Mesenchymal stem cell (in vitro differentiated cells and primary cell): ENCODE results near the gene GBGT1.
A peak's percentile ranks its signal among the peaks of the same experiment; 100 is the strongest.

Source experiments
- DNase-seq: peaks from one replicate; pipeline ENCODE4 v3.0.0-alpha.2; 2013
- H2AFZ ChIP-seq: one replicate; pipeline ENCODE4 v1.6.1; 2013; ENCODE audit warnings: low read depth, mild to moderate bottlenecking, control low read depth, inconsistent platforms, low read length, moderate library complexity
- H2AK5ac ChIP-seq: 2 replicates; pipeline ENCODE4 v1.6.1; 2013; ENCODE audit warnings: low read length, moderate library complexity, mild to moderate bottlenecking, inconsistent platforms; ENCODE audit not compliant: severe bottlenecking
- H2BK120ac ChIP-seq: one replicate; pipeline ENCODE4 v1.6.1; 2013; ENCODE audit warnings: low read depth, mild to moderate bottlenecking, inconsistent platforms, low read length, moderate library complexity
- H2BK12ac ChIP-seq, 2 experiments: one replicate each; pipeline ENCODE4 v1.6.1; 2013; ENCODE audit warnings: inconsistent platforms in 2 of 2, low read length in 2 of 2, mild to moderate bottlenecking in 2 of 2, moderate library complexity in 2 of 2, control low read depth in 1 of 2
- H2BK15ac ChIP-seq: one replicate; pipeline ENCODE4 v1.6.1; 2013; ENCODE audit warnings: mild to moderate bottlenecking, low read depth, inconsistent platforms; ENCODE audit not compliant: poor library complexity, severe bottlenecking
- H2BK5ac ChIP-seq: 2 replicates; pipeline ENCODE4 v1.6.1; 2013; ENCODE audit warnings: low read depth, mild to moderate bottlenecking, low read length, control low read depth, inconsistent platforms; ENCODE audit not compliant: poor library complexity, severe bottlenecking
- H3K14ac ChIP-seq, 2 experiments: one replicate each; pipeline ENCODE4 v1.6.1; 2013; ENCODE audit warnings: inconsistent platforms in 2 of 2, low read length in 2 of 2, control low read depth in 1 of 2, mild to moderate bottlenecking in 1 of 2, moderate library complexity in 1 of 2
- H3K18ac ChIP-seq, 2 experiments: one replicate each; pipeline ENCODE4 v1.6.1; 2013; ENCODE audit warnings: inconsistent platforms in 2 of 2, low read length in 2 of 2, control low read depth in 1 of 2, low read depth in 1 of 2, mild to moderate bottlenecking in 1 of 2
- H3K23ac ChIP-seq, 2 experiments: one replicate each; pipeline ENCODE4 v1.6.1; 2013; ENCODE audit warnings: inconsistent platforms in 2 of 2, low read length in 2 of 2, mild to moderate bottlenecking in 2 of 2, moderate library complexity in 2 of 2, control low read depth in 1 of 2
- H3K27ac ChIP-seq: 2 replicates; pipeline ENCODE4 v1.5.1; 2013; ENCODE audit warnings: mild to moderate bottlenecking, moderate library complexity, low read length, control low read depth, inconsistent platforms; ENCODE audit not compliant: poor library complexity, severe bottlenecking
- H3K27me3 ChIP-seq, 2 experiments: 2 replicates each; pipeline versions ENCODE4 v1.6.1 to v1.7.0; 2013; ENCODE audit warnings: low read length in 2 of 2, mild to moderate bottlenecking in 2 of 2, moderate library complexity in 2 of 2, control low read depth in 1 of 2, inconsistent platforms in 1 of 2; ENCODE audit not compliant: control insufficient read depth in 1 of 2, insufficient read depth in 1 of 2
- H3K36me3 ChIP-seq, 2 experiments: 2 replicates each; pipeline versions ENCODE4 v1.6.1 to v1.7.0; 2013; ENCODE audit warnings: low read length in 2 of 2, control low read depth in 1 of 2, inconsistent platforms in 1 of 2, low read depth in 1 of 2, mild to moderate bottlenecking in 1 of 2; ENCODE audit not compliant: insufficient read depth in 2 of 2, control insufficient read depth in 1 of 2
- H3K4ac ChIP-seq, 2 experiments: one replicate each; pipeline ENCODE4 v1.6.1; 2013; ENCODE audit warnings: inconsistent platforms in 2 of 2, low read length in 2 of 2, mild to moderate bottlenecking in 2 of 2, moderate library complexity in 2 of 2, control low read depth in 1 of 2, low read depth in 1 of 2
- H3K4me1 ChIP-seq: 2 replicates; pipeline ENCODE4 v1.6.1; 2013; ENCODE audit warnings: low read depth, low read length, control low read depth; ENCODE audit not compliant: control insufficient read depth, insufficient read depth
- H3K4me2 ChIP-seq: 2 replicates; pipeline ENCODE4 v1.6.1; 2013; ENCODE audit warnings: low read length, mild to moderate bottlenecking, inconsistent platforms; ENCODE audit not compliant: poor library complexity, severe bottlenecking
- H3K4me3 ChIP-seq, 2 experiments: 2 replicates each; pipeline versions ENCODE4 v1.5.1 to v1.7.0; 2013; ENCODE audit warnings: low read length in 2 of 2, mild to moderate bottlenecking in 2 of 2, control low read depth in 1 of 2, low read depth in 1 of 2; ENCODE audit not compliant: insufficient read depth in 1 of 2
- H3K79me1 ChIP-seq: replicated peaks from 2 replicates; pipeline ENCODE4 v1.6.1; 2013; ENCODE audit warnings: mild to moderate bottlenecking, control low read depth, low read length, inconsistent platforms; ENCODE audit not compliant: poor library complexity, severe bottlenecking
- H3K9ac ChIP-seq: 2 replicates; pipeline ENCODE4 v1.7.0; 2013; ENCODE audit warnings: mild to moderate bottlenecking, low read length, moderate library complexity
- H3K9me3 ChIP-seq: 2 replicates; pipeline ENCODE4 v1.7.0; 2013; ENCODE audit warnings: mild to moderate bottlenecking, low read length; ENCODE audit not compliant: control insufficient read depth
- H4K8ac ChIP-seq: one replicate; pipeline ENCODE4 v1.6.1; 2013; ENCODE audit warnings: inconsistent platforms, mild to moderate bottlenecking, low read length, moderate library complexity
- H4K91ac ChIP-seq: one replicate; pipeline ENCODE4 v1.6.1; 2013; ENCODE audit warnings: mild to moderate bottlenecking, low read length, inconsistent platforms
- WGBS: methylation state at CpG from one replicate; pipeline ENCODE4 v1.1.7; 2013; ENCODE audit warnings: mixed read lengths; 5-methylcytosine and 5-hydroxymethylcytosine counted together

Gene GBGT1

GRCh38 chr9:133164191-133164590 is 477 bp upstream of the GBGT1 start:
- H2AFZ ChIP-seq = peak overlapping the region; percentile 90
- no peak overlapping the region for H2BK5ac ChIP-seq
- H3K27ac ChIP-seq = no peak overlapping the region
- H2AK5ac ChIP-seq = no peak overlapping the region
- peak overlapping the region; percentile 65 for H3K9ac ChIP-seq
- H2BK120ac ChIP-seq = no peak overlapping the region
- no peak overlapping the region for H3K14ac ChIP-seq
- peaks cover 0 to 38% of the 10 kb centered on the region in 2 experiments for H3K27me3 ChIP-seq
- peak overlapping the region; percentile 65 to 76 for H3K4me3 ChIP-seq
- H4K8ac ChIP-seq = peak overlapping the region; percentile 96
- peak overlapping the region in 1 of 2 experiments; percentile 86 for H3K18ac ChIP-seq
- H3K23ac ChIP-seq = no peak overlapping the region
- no peaks in the 10 kb centered on the region for H3K9me3 ChIP-seq
- WGBS = 77% methylated on average over 13 of the region's 13 CpGs
- H2BK15ac ChIP-seq = no peak overlapping the region
- DNase-seq = no peak
- H3K4me1 ChIP-seq = peaks cover 27% of the 10 kb centered on the region
- H3K36me3 ChIP-seq = no peaks in the 10 kb centered on the region
- peak overlapping the region; percentile 52 to 71 for H3K4ac ChIP-seq
- peaks cover 1% of the 10 kb centered on the region for H3K79me1 ChIP-seq
- peak overlapping the region; percentile 56 for H4K91ac ChIP-seq
- peak overlapping the region; percentile 93 for H3K4me2 ChIP-seq
- H2BK12ac ChIP-seq = no peak overlapping the region

GRCh38 chr9:133162861-133163503 is 732 bp downstream of the GBGT1 start:
- peak overlapping the region in 1 of 2 experiments; percentile 39 for H2BK12ac ChIP-seq
- peak overlapping the region; percentile 65 to 76 for H3K4me3 ChIP-seq
- H3K4ac ChIP-seq = peak overlapping the region; percentile 81 to 94
- peak overlapping the region; percentile 65 for H3K9ac ChIP-seq
- H3K4me1 ChIP-seq = peaks cover 26% of the 10 kb centered on the region
- H3K23ac ChIP-seq = peak overlapping the region in 1 of 2 experiments; percentile 18
- H3K9me3 ChIP-seq = no peaks in the 10 kb centered on the region
- DNase-seq = no peak
- peak overlapping the region; percentile 96 for H4K8ac ChIP-seq
- peak overlapping the region; percentile 93 for H3K4me2 ChIP-seq
- peak overlapping the region in 1 of 2 experiments; percentile 49 for H3K14ac ChIP-seq
- H4K91ac ChIP-seq = peak overlapping the region; percentile 93
- WGBS = 28% methylated on average over 47 of the region's 54 CpGs
- H3K27me3 ChIP-seq = peaks cover 0 to 32% of the 10 kb centered on the region in 2 experiments
- H2AFZ ChIP-seq = no peak overlapping the region
- peaks cover 1% of the 10 kb centered on the region for H3K79me1 ChIP-seq
- no peak overlapping the region for H2AK5ac ChIP-seq
- H2BK5ac ChIP-seq = no peak overlapping the region
- H3K36me3 ChIP-seq = no peaks in the 10 kb centered on the region
- H2BK120ac ChIP-seq = peak overlapping the region; percentile 83
- H3K27ac ChIP-seq = no peak overlapping the region
- peak overlapping the region; percentile 89 for H2BK15ac ChIP-seq
- H3K18ac ChIP-seq = peak overlapping the region; percentile 92 to 95

DNA sequence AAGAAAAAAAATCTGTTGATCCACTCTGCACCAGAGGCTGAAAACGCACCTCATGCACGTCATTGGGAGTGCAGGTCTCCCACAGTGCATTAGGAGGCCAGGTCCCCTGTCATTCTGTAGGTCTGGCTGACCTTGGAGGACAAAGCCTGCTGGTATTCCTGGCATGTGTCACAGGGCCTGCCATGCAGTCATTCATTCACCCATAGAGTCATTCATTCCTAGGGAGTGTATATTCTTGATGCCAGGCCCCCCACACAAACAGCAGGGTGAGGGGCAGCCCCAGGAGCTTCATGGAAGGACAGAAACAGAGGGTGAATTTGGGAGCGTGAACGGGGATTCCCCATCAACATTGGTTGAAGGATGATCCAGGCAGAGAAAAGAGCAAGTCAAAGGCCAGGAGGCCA is 2.2 kb downstream of the GBGT1 start:
- Histone ChIP-seq H2BK120ac (no peak overlapping the region), H3K4me2 (no peak overlapping the region), H3K79me1 (peaks cover 1% of the 10 kb centered on the region), H3K27me3 (peaks cover 0 to 32% of the 10 kb centered on the region in 2 experiments), H3K4me3 (no peak overlapping the region), H3K23ac (no peak overlapping the region), H4K91ac (no peak overlapping the region), H4K8ac (no peak overlapping the region), H3K27ac (no peak overlapping the region), H3K4me1 (peaks cover 26% of the 10 kb centered on the region), H3K18ac (no peak overlapping the region), H3K9ac (no peak overlapping the region), H2BK15ac (no peak overlapping the region), H3K36me3 (no peaks in the 10 kb centered on the region), H2AK5ac (no peak overlapping the region), H2BK5ac (no peak overlapping the region), H3K14ac (no peak overlapping the region), H3K4ac (no peak overlapping the region), H2BK12ac (no peak overlapping the region), H2AFZ (no peak overlapping the region), H3K9me3 (no peaks in the 10 kb centered on the region)
- no peak for DNase-seq
- WGBS = 88% methylated on average over 4 of the region's 4 CpGs

GRCh38 chr9:133160742-133161546 is 2.8 kb downstream of the GBGT1 start:
- Histone ChIP-seq H3K27ac (no peak overlapping the region), H2AK5ac (no peak overlapping the region), H3K4me1 (peaks cover 26% of the 10 kb centered on the region), H3K14ac (no peak overlapping the region), H2BK15ac (no peak overlapping the region), H2AFZ (no peak overlapping the region), H2BK12ac (no peak overlapping the region), H3K79me1 (peaks cover 1% of the 10 kb centered on the region), H3K4ac (no peak overlapping the region), H3K36me3 (no peaks in the 10 kb centered on the region), H3K4me2 (no peak overlapping the region), H3K23ac (no peak overlapping the region), H2BK120ac (no peak overlapping the region), H3K9ac (no peak overlapping the region), H2BK5ac (no peak overlapping the region), H3K18ac (no peak overlapping the region), H4K91ac (no peak overlapping the region), H3K4me3 (no peak overlapping the region), H4K8ac (no peak overlapping the region), H3K27me3 (peaks cover 0 to 29% of the 10 kb centered on the region in 2 experiments), H3K9me3 (no peaks in the 10 kb centered on the region)
- peak; percentile 94 for DNase-seq
- WGBS = 70% methylated on average over 8 of the region's 9 CpGs
